Muscle layer of duodenum (tissue), 2 donors: ENCODE results near the gene SCNN1B.

Experiments used
- H3K27ac ChIP-seq: one replicate; pipeline ENCODE4 v1.7.0; 2013; ENCODE audit warnings: mild to moderate bottlenecking, low read length
- H3K27me3 ChIP-seq: one replicate; pipeline ENCODE4 v1.7.0; 2013; ENCODE audit warnings: low read depth, mild to moderate bottlenecking, control low read depth, low read length
- H3K36me3 ChIP-seq, 2 donors: one replicate each; pipeline ENCODE4 v1.7.0; 2013; ENCODE audit warnings: low read length in 2 of 2, control low read depth in 1 of 2, mild to moderate bottlenecking in 1 of 2; ENCODE audit not compliant: insufficient read depth in 2 of 2, control insufficient read depth in 1 of 2
- H3K4me1 ChIP-seq, 2 donors: one replicate each; pipeline ENCODE4 v1.7.0; 2013; ENCODE audit warnings: low read length in 2 of 2, mild to moderate bottlenecking in 2 of 2, control low read depth in 1 of 2, moderate library complexity in 1 of 2; ENCODE audit not compliant: insufficient read depth in 2 of 2, control insufficient read depth in 1 of 2
- H3K4me3 ChIP-seq, 2 donors: one replicate each; pipeline ENCODE4 v1.7.0; 2013; ENCODE audit warnings: low read length in 2 of 2, low read depth in 1 of 2, mild to moderate bottlenecking in 1 of 2
- H3K9me3 ChIP-seq, 2 donors: one replicate each; pipeline ENCODE4 v1.7.0; 2013; ENCODE audit warnings: low read length in 2 of 2, control low read depth in 1 of 2, mild to moderate bottlenecking in 1 of 2; ENCODE audit not compliant: control insufficient read depth in 1 of 2
- donor health status: healthy.

Gene SCNN1B

GRCh38 chr16:23414731-23415130 lies 112.6 kb downstream of the SCNN1B start:
- Histone ChIP-seq H3K9me3 (no peaks in the 10 kb centered on the region), H3K4me1 (no peaks in the 10 kb centered on the region), H3K36me3 (peaks cover 41 to 77% of the 10 kb centered on the region in 2 donors), H3K4me3 (no peak overlapping the region), H3K27me3 (no peaks in the 10 kb centered on the region), H3K27ac (no peak overlapping the region)

- Histone ChIP-seq H3K36me3 (peaks cover 30 to 63% of the 10 kb centered on the region in 2 donors), H3K4me3 (no peak overlapping the region), H3K9me3 (no peaks in the 10 kb centered on the region), H3K27me3 (no peaks in the 10 kb centered on the region), H3K4me1 (no peaks in the 10 kb centered on the region), H3K27ac (no peak overlapping the region)
Observed at GRCh38 chr16:23416816-23417215, 114.7 kb downstream of the SCNN1B start.

GRCh38 chr16:23420011-23420410 lies 117.9 kb downstream of the SCNN1B start:
- H3K9me3 ChIP-seq: no peaks in the 10 kb centered on the region
- no peaks in the 10 kb centered on the region for H3K27me3 ChIP-seq
- H3K36me3 ChIP-seq: peaks cover 11 to 34% of the 10 kb centered on the region in 2 donors
- H3K4me1 ChIP-seq: peaks cover 4% of the 10 kb centered on the region in 2 donors
- no peak overlapping the region for H3K4me3 ChIP-seq
- H3K27ac ChIP-seq: peak overlapping the region; percentile 28

GRCh38 chr16:23423496-23424049 lies 121.5 kb downstream of the SCNN1B start:
- peak overlapping the region in 1 of 2 donors; percentile 35 for H3K4me3 ChIP-seq
- peaks cover 0 to 3% of the 10 kb centered on the region in 2 donors for H3K36me3 ChIP-seq
- H3K9me3 ChIP-seq: no peaks in the 10 kb centered on the region
- no peaks in the 10 kb centered on the region for H3K27me3 ChIP-seq
- H3K27ac ChIP-seq: peak overlapping the region; percentile 81
- H3K4me1 ChIP-seq: peaks cover 4% of the 10 kb centered on the region in 2 donors

GRCh38 chr16:23424292-23424958 lies 122.3 kb downstream of the SCNN1B start:
- H3K9me3 ChIP-seq: no peaks in the 10 kb centered on the region
- H3K4me1 ChIP-seq: peaks cover 4% of the 10 kb centered on the region in 2 donors
- peaks cover 0 to 2% of the 10 kb centered on the region in 2 donors for H3K36me3 ChIP-seq
- no peaks in the 10 kb centered on the region for H3K27me3 ChIP-seq
- H3K27ac ChIP-seq: peak overlapping the region; percentile 81
- peak overlapping the region in 1 of 2 donors; percentile 22 for H3K4me3 ChIP-seq

GRCh38 chr16:23428351-23428750 lies 126.2 kb downstream of the SCNN1B start:
- Histone ChIP-seq H3K27ac (no peak overlapping the region), H3K27me3 (no peaks in the 10 kb centered on the region), H3K4me3 (no peak overlapping the region), H3K36me3 (peaks cover 10 to 26% of the 10 kb centered on the region in 2 donors), H3K4me1 (peaks cover 4% of the 10 kb centered on the region in 2 donors), H3K9me3 (no peaks in the 10 kb centered on the region)
